HCT116 (cell line): ENCODE measurements around the gene PHYH. TPM values are rescaled to one million over a fixed set of nuclear protein-coding genes. Genes with fewer than 3 reads are reported as not detected.

ENCODE experiments used
- ATAC-seq: fragments of 200-7000 bp; cut with Tn5 transposase; 2 replicates; pipeline ENCODE4 v1.9.1; 2020; ENCODE audit warnings: mild to moderate bottlenecking, moderate library complexity
- BruUV-seq: library from RNA; stranded (reverse); fragments of 400-500 nt; replicated peaks from 2 replicates; lab custom pipeline; 2021; lab: Mats Ljungman, UMichigan
- CTCF ChIA-PET: fragments of 300-600 bp; sonication (Branson Sonifier 250); formaldehyde crosslinking; loops from one replicate; lab custom pipeline; 2021; ENCODE audit warnings: antibody characterized with exemption; lab: Charles Lee
- POLR2A ChIA-PET: fragments of 300-600, 350-600 bp; sonication (Branson Sonifier 250); formaldehyde crosslinking; loops from one replicate; lab custom pipeline; 2021; ENCODE audit warnings: antibody characterized with exemption; lab: Charles Lee
- RAD21 ChIA-PET, 2 experiments: fragments of 300-600 bp; sonication (Branson Sonifier 250); formaldehyde crosslinking; loops; one replicate each; lab custom pipeline; 2023; ENCODE audit warnings: low total read pairs in 2 of 2; ENCODE audit not compliant: uncharacterized antibody in 2 of 2, unreplicated experiment in 2 of 2, low non-redundant PET in 1 of 2; lab: Charles Lee
- DNase-seq: peaks from one replicate; pipeline ENCODE4 v3.0.0-alpha.2; 2010; ENCODE audit warnings: low read depth, low spot score
- H2AFZ ChIP-seq: fragments of 200-600 bp; shearing (Covaris generic), sonication (generic); 2 replicates; pipeline ENCODE4 v1.6.1; 2017; ENCODE audit warnings: low read depth, mixed run types, mixed read lengths, antibody characterized with exemption, low read length; ENCODE audit not compliant: poor library complexity, severe bottlenecking
- H3K27ac ChIP-seq: 2 replicates; pipeline ENCODE4 v1.5.1; 2012; ENCODE audit warnings: low read depth, low read length
- H3K27me3 ChIP-seq: fragments of 200-600 bp; sonication (generic); 2 replicates; pipeline ENCODE4 v1.6.1; 2016; ENCODE audit warnings: mixed run types, low read length, mixed read lengths; ENCODE audit not compliant: insufficient read depth
- H3K36me3 ChIP-seq, 2 experiments: fragments of 200-500 bp in 1 of 2; fragments of 200-600 bp in 1 of 2; sonication (Bioruptor generic) in 1 of 2; sonication (generic) in 1 of 2; 2 replicates each; pipeline versions ENCODE4 v1.5.1 to v1.6.1; 2014 to 2016; ENCODE audit warnings: low read length in 2 of 2, inconsistent platforms in 1 of 2, mixed read lengths in 1 of 2, mixed run types in 1 of 2; ENCODE audit not compliant: insufficient read depth in 2 of 2, control insufficient read depth in 1 of 2
- H3K4me1 ChIP-seq, 2 experiments: fragments of 200-600 bp in 1 of 2; sonication (generic) in 1 of 2; 2 replicates each; pipeline versions ENCODE4 v1.5.1 to v1.6.1; 2012 to 2017; ENCODE audit warnings: low read length in 2 of 2, inconsistent platforms in 1 of 2, mild to moderate bottlenecking in 1 of 2, mixed read lengths in 1 of 2, mixed run types in 1 of 2, moderate library complexity in 1 of 2; ENCODE audit not compliant: insufficient read depth in 2 of 2, control insufficient read depth in 1 of 2
- H3K4me2 ChIP-seq: fragments of 200-600 bp; sonication (generic); 2 replicates; pipeline ENCODE4 v1.6.1; 2017; ENCODE audit warnings: mixed run types, low read length, mixed read lengths
- H3K4me3 ChIP-seq, 2 experiments: fragments of 200-600 bp in 1 of 2; sonication (generic) in 1 of 2; replicated peaks in 1 of 2; 2 replicates each; pipeline ENCODE4 v1.5.1; 2011 to 2016; ENCODE audit warnings: low read length in 2 of 2, control low read depth in 1 of 2, low read depth in 1 of 2, mild to moderate bottlenecking in 1 of 2, mixed read lengths in 1 of 2, mixed run types in 1 of 2
- H3K79me2 ChIP-seq: fragments of 200-600 bp; sonication (generic); 2 replicates; pipeline ENCODE4 v1.6.1; 2017; ENCODE audit warnings: mild to moderate bottlenecking, mixed run types, low read length, moderate library complexity, mixed read lengths; ENCODE audit not compliant: insufficient read depth
- H3K9ac ChIP-seq: fragments of 200-600 bp; sonication (generic); 2 replicates; pipeline ENCODE4 v1.6.1; 2016; ENCODE audit warnings: low read length, mixed read lengths
- H3K9me2 ChIP-seq: fragments of 200-600 bp; sonication (generic), shearing (Covaris generic); 2 replicates; pipeline ENCODE4 v1.6.1; 2017; ENCODE audit warnings: mixed run types, mild to moderate bottlenecking, moderate library complexity; ENCODE audit not compliant: insufficient read depth
- H3K9me3 ChIP-seq, 2 experiments: fragments of 200-500 bp in 1 of 2; fragments of 200-600 bp in 1 of 2; sonication (Bioruptor generic) in 1 of 2; sonication (generic) in 1 of 2; 2 replicates each; pipeline ENCODE4 v1.6.1; 2014 to 2017; ENCODE audit warnings: low read length in 2 of 2, mixed read lengths in 2 of 2, inconsistent platforms in 1 of 2, low read depth in 1 of 2, mild to moderate bottlenecking in 1 of 2, mixed run types in 1 of 2, moderate library complexity in 1 of 2; ENCODE audit not compliant: control insufficient read depth in 1 of 2, insufficient read depth in 1 of 2
- H4K20me1 ChIP-seq: fragments of 200-600 bp; sonication (generic), shearing (Covaris generic); 2 replicates; pipeline ENCODE4 v1.6.1; 2017; ENCODE audit warnings: mixed run types, mild to moderate bottlenecking, moderate library complexity; ENCODE audit not compliant: insufficient read depth
- ATF3 ChIP-seq: IDR thresholded peaks from 2 replicates; pipeline ENCODE4 v1.6.1; 2012
- CEBPB ChIP-seq: IDR thresholded peaks from 2 replicates; pipeline ENCODE4 v1.6.1; 2012; ENCODE audit warnings: low read depth
- CTCF ChIP-seq, 3 experiments: fragments of 200-600 bp in 1 of 3; sonication (generic) in 1 of 3; IDR thresholded peaks in 2 of 3; conservative IDR thresholded peaks in 1 of 3; 2 replicates each; pipeline ENCODE4 v1.5.1; 2012 to 2017; ENCODE audit warnings: low read depth in 2 of 3, low read length in 2 of 3, antibody characterized with exemption in 1 of 3, borderline replicate concordance in 1 of 3, control low read depth in 1 of 3, mild to moderate bottlenecking in 1 of 3, mixed read lengths in 1 of 3, mixed run types in 1 of 3, moderate library complexity in 1 of 3; ENCODE audit not compliant: insufficient read depth in 1 of 3
- EGR1 ChIP-seq: IDR thresholded peaks from 2 replicates; pipeline ENCODE4 v1.6.1; 2012; ENCODE audit warnings: low read depth
- ELF1 ChIP-seq: IDR thresholded peaks from 2 replicates; pipeline ENCODE4 v1.6.1; 2012; ENCODE audit warnings: low read depth, borderline replicate concordance
- EZH2 ChIP-seq: fragments of 200-600 bp; sonication (generic); IDR thresholded peaks from 2 replicates; pipeline ENCODE4 v1.6.1; 2017; ENCODE audit warnings: antibody characterized with exemption, mixed run types
- FOSL1 ChIP-seq: IDR thresholded peaks from 2 replicates; pipeline ENCODE4 v1.6.1; 2012; ENCODE audit warnings: low read depth
- JUND ChIP-seq: IDR thresholded peaks from 2 replicates; pipeline ENCODE4 v1.6.1; 2012
- MAX ChIP-seq: IDR thresholded peaks from 2 replicates; pipeline ENCODE4 v1.6.1; 2012
- RAD21 ChIP-seq: IDR thresholded peaks from 2 replicates; pipeline ENCODE4 v1.6.1; 2012; ENCODE audit warnings: low read depth, mild to moderate bottlenecking
- REST ChIP-seq: IDR thresholded peaks from 2 replicates; pipeline ENCODE4 v1.6.1; 2012; ENCODE audit warnings: low read depth
- SRF ChIP-seq: IDR thresholded peaks from 2 replicates; pipeline ENCODE4 v1.6.1; 2012; ENCODE audit warnings: low read depth
- TCF7L2 ChIP-seq: IDR thresholded peaks from 2 replicates; pipeline ENCODE4 v1.7.0; 2011; ENCODE audit warnings: borderline replicate concordance, inconsistent platforms; ENCODE audit not compliant: insufficient read depth, insufficient read length; ENCODE audit errors: extremely low read depth
- YY1 ChIP-seq: IDR thresholded peaks from 2 replicates; pipeline ENCODE4 v1.6.1; 2011; ENCODE audit warnings: low read length, low read depth, moderate library complexity, mild to moderate bottlenecking; ENCODE audit not compliant: insufficient replicate concordance; ENCODE audit errors: extremely low read depth
- intact Hi-C: fragments of 100-400 bp; cut with micrococcal nuclease; formaldehyde crosslinking; loops from 2 replicates; pipeline ENCODE4 v1.10.0; 2022
- total RNA-seq: library from RNA; stranded (reverse); gene quantifications from one replicate; pipeline ENCODE4 v1.2.1, GENCODE V29; 2021; ENCODE audit not compliant: unreplicated experiment

Gene PHYH
- total RNA-seq, 1 experiment from 2014 or later: 15.3 TPM

- no peaks in the 10 kb centered on the region for H3K27me3 ChIP-seq
- H3K9me2 ChIP-seq: no peaks in the 10 kb centered on the region
- no peaks in the 10 kb centered on the region for H3K4me1 ChIP-seq
- no peaks in the 10 kb centered on the region for H3K79me2 ChIP-seq
- no peak for TF ChIP-seq JUND
- TF ChIP-seq REST: no peak
- ChIA-PET POLR2A (no interaction called here), CTCF (no interaction called here), RAD21 (no interaction called here)
- ATAC-seq (no peak), DNase-seq (no peak)
- no TSS peak for BruUV-seq
- no peak overlapping the region for H3K9ac ChIP-seq
- no peaks in the 10 kb centered on the region for H3K9me3 ChIP-seq
- H2AFZ ChIP-seq: no peak overlapping the region
- H3K36me3 ChIP-seq: no peaks in the 10 kb centered on the region
- no peak overlapping the region for H3K27ac ChIP-seq
- H3K4me3 ChIP-seq: no peak overlapping the region
- H4K20me1 ChIP-seq: no peaks in the 10 kb centered on the region
- no peak overlapping the region for H3K4me2 ChIP-seq
- intact Hi-C loops: no loop called here
Measured at GRCh38 chr10:13233358-13233757, 66.5 kb downstream of the PHYH start.

GRCh38 chr10:13231808-13232207 is 68.1 kb downstream of the PHYH start:
- CTCF ChIA-PET: no interaction called here

More at GRCh38 chr10:13231808-13232207, 68.1 kb downstream of the PHYH start:
- Histone ChIP-seq H3K27me3 (no peaks in the 10 kb centered on the region), H4K20me1 (no peaks in the 10 kb centered on the region), H3K4me3 (no peak overlapping the region)
- POLR2A ChIA-PET: no interaction called here
- TF ChIP-seq JUND: no peak
- no peak for TF ChIP-seq ATF3
- TF ChIP-seq TCF7L2: no peak
- TF ChIP-seq RAD21: no peak
- TF ChIP-seq EZH2: no peak
- no peak for TF ChIP-seq CEBPB
- TF ChIP-seq FOSL1: no peak
- TF ChIP-seq CTCF (IDR thresholded peaks at IDR 0.05 in 2 of 3, conservative IDR thresholded peaks at IDR 0.05 in 1 of 3; ENCODE audit: borderline replicate concordance in 1 of 3, insufficient read depth in 1 of 3, low read depth in 2 of 3, low read length in 2 of 3): no peak
- no peak for TF ChIP-seq SRF
- TF ChIP-seq MAX: no peak
- TF ChIP-seq EGR1: no peak
- TF ChIP-seq ELF1: no peak
- no peak for TF ChIP-seq YY1
- TF ChIP-seq, all 23 proteins: peak for 0
- no peaks in the 10 kb centered on the region for H3K9me2 ChIP-seq
- intact Hi-C loops: no loop called here
- no peak overlapping the region for H3K4me2 ChIP-seq
- no peaks in the 10 kb centered on the region for H3K36me3 ChIP-seq
- BruUV-seq: no TSS peak
- DNase-seq: no peak
- H3K4me1 ChIP-seq: no peaks in the 10 kb centered on the region
- no peaks in the 10 kb centered on the region for H3K9me3 ChIP-seq
- H2AFZ ChIP-seq: no peak overlapping the region
- RAD21 ChIA-PET: no interaction called here
- H3K9ac ChIP-seq: no peak overlapping the region
- H3K27ac ChIP-seq: no peak overlapping the region
- ATAC-seq: no peak
- no peaks in the 10 kb centered on the region for H3K79me2 ChIP-seq
